ENCODE data around the gene MAN1B1. TPM values are rescaled to one million over a fixed set of nuclear protein-coding genes. Genes with fewer than 3 reads are reported as not detected.
A peak's percentile ranks its signal among the peaks of the same experiment; 100 is the strongest.

Gene MAN1B1
- total and polyA plus RNA-seq, 2 of the 8 experiments (the other 6 are each of a cell fraction or from before 2014, with no cell fraction given), result 33.7 to 36.3 TPM

- TF ChIP-seq CHD2 (IDR thresholded peaks at IDR 0.05; ENCODE audit: low read length) (0 out of 2 replicates have a peak, but pooled peaks have one; percentile 34), TAF1 (IDR thresholded peaks at IDR 0.05; ENCODE audit: low read depth, low read length) (0 out of 2 replicates have a peak, but pooled peaks have one; percentile 6), SRF (IDR thresholded peaks at IDR 0.05; ENCODE audit: low read depth, low read length) (no peak), KDM4A (IDR thresholded peaks at IDR 0.05; ENCODE audit: low read depth, low read length, severe bottlenecking) (peak; percentile 96), NANOG (IDR thresholded peaks at IDR 0.05; ENCODE audit: insufficient read depth, low read depth, low read length, poor library complexity, severe bottlenecking) (no peak), CHD1 (IDR thresholded peaks at IDR 0.05; ENCODE audit: low read depth, low read length) (no peak), TCF12 (IDR thresholded peaks at IDR 0.05; ENCODE audit: low read depth, low read length) (0 out of 2 replicates have a peak, but pooled peaks have one; percentile 58), YY1 (IDR thresholded peaks at IDR 0.05; ENCODE audit: low read depth, low read length) (peak; percentile 65; the same call in 1 of the 2 replicates), EP300 (IDR thresholded peaks at IDR 0.05; ENCODE audit: borderline replicate concordance in 1 of 2, low read depth in 2 of 2, low read length in 2 of 2) (peak in 1 of 2 experiments; percentile 56; a peak in 1 of 3 replicates), HDAC6 (IDR thresholded peaks at IDR 0.05; ENCODE audit: low read depth, low read length) (no peak), CREB1 (IDR thresholded peaks at IDR 0.05) (peak; percentile 51; the same call in 1 of the 2 replicates), BACH1 (IDR thresholded peaks at IDR 0.05; ENCODE audit: low read length) (no peak; the same call in 1 of the 2 replicates), TBP (IDR thresholded peaks at IDR 0.05; ENCODE audit: low read depth, low read length) (no peak), KDM1A (IDR thresholded peaks at IDR 0.05; ENCODE audit: borderline replicate concordance, low read length) (no peak)
Observed at GRCh38 chr9:137046088-137046787, 40.5 kb upstream of the MAN1B1 start, which contains the start of gene NPDC1 (continued).
